HUES48 (cell line): ENCODE results near the gene DUS2.
A peak's percentile ranks its signal among the peaks of the same experiment; 100 is the strongest.

ENCODE experiments used
- H3K27ac ChIP-seq: one replicate; pipeline ENCODE4 v1.7.0; 2013; ENCODE audit warnings: low read depth, low read length, inconsistent platforms
- H3K27me3 ChIP-seq: 2 replicates; pipeline ENCODE4 v1.6.1; 2013; ENCODE audit warnings: mild to moderate bottlenecking, low read length; ENCODE audit not compliant: control insufficient read depth, insufficient read depth
- H3K36me3 ChIP-seq: 2 replicates; pipeline ENCODE4 v1.6.1; 2013; ENCODE audit warnings: low read length; ENCODE audit not compliant: control insufficient read depth, insufficient read depth
- H3K4me1 ChIP-seq: 2 replicates; pipeline ENCODE4 v1.6.1; 2013; ENCODE audit warnings: mild to moderate bottlenecking, low read length; ENCODE audit not compliant: control insufficient read depth, insufficient read depth
- H3K4me3 ChIP-seq: 2 replicates; pipeline ENCODE4 v1.5.1; 2013; ENCODE audit warnings: mild to moderate bottlenecking, low read depth, low read length
- H3K9ac ChIP-seq: 2 replicates; pipeline ENCODE4 v1.6.1; 2013; ENCODE audit warnings: mild to moderate bottlenecking, low read depth, low read length, moderate library complexity
- H3K9me3 ChIP-seq: 2 replicates; pipeline ENCODE4 v1.6.1; 2013; ENCODE audit warnings: low read length; ENCODE audit not compliant: control insufficient read depth, insufficient read depth

DUS2 gene

GRCh38 chr16:68022728-68023537, at the start of gene DUS2, which contains the start of gene DDX28:
Gene DUS2, plus strand, starts transcription at chr16:68023284. Its CDS starts 14,740 bp downstream, at chr16:68038024.
Gene DDX28, minus strand, starts transcription at chr16:68023232. Its CDS starts 30 bp downstream, at chr16:68023202.
- peaks cover 35% of the 10 kb centered on the region for H3K36me3 ChIP-seq
- H3K27me3 ChIP-seq = no peaks in the 10 kb centered on the region
- peak within 1 kb of the TSS; percentile 96 for H3K4me3 ChIP-seq
- H3K27ac ChIP-seq = peak within 1 kb of the TSS; percentile 96
- peak within 1 kb of the TSS; percentile 95 for H3K9ac ChIP-seq
- no peaks in the 10 kb centered on the region for H3K9me3 ChIP-seq
- peaks cover 7% of the 10 kb centered on the region for H3K4me1 ChIP-seq

- no peak overlapping the region for H3K4me3 ChIP-seq
- H3K27me3 ChIP-seq = no peaks in the 10 kb centered on the region
- no peak overlapping the region for H3K9ac ChIP-seq
- H3K36me3 ChIP-seq = no peaks in the 10 kb centered on the region
- no peaks in the 10 kb centered on the region for H3K4me1 ChIP-seq
- H3K27ac ChIP-seq = no peak overlapping the region
- H3K9me3 ChIP-seq = no peaks in the 10 kb centered on the region
Observed at GRCh38 chr16:67975321-67976105, 47.6 kb upstream of the DUS2 start.

- H3K4me1 ChIP-seq = no peaks in the 10 kb centered on the region
- H3K27me3 ChIP-seq = no peaks in the 10 kb centered on the region
- H3K36me3 ChIP-seq = no peaks in the 10 kb centered on the region
- no peak overlapping the region for H3K9ac ChIP-seq
- H3K9me3 ChIP-seq = no peaks in the 10 kb centered on the region
- no peak overlapping the region for H3K4me3 ChIP-seq
- H3K27ac ChIP-seq = no peak overlapping the region
Observed at GRCh38 chr16:67976205-67976604, 46.9 kb upstream of the DUS2 start.

GRCh38 chr16:67977005-67977404, 46.1 kb upstream of the DUS2 start:
- Histone ChIP-seq H3K27me3 (no peaks in the 10 kb centered on the region), H3K27ac (no peak overlapping the region), H3K4me1 (no peaks in the 10 kb centered on the region), H3K9me3 (no peaks in the 10 kb centered on the region), H3K36me3 (no peaks in the 10 kb centered on the region), H3K4me3 (no peak overlapping the region), H3K9ac (no peak overlapping the region)

- no peaks in the 10 kb centered on the region for H3K36me3 ChIP-seq
- no peak overlapping the region for H3K4me3 ChIP-seq
- no peak overlapping the region for H3K9ac ChIP-seq
- H3K9me3 ChIP-seq = no peaks in the 10 kb centered on the region
- H3K4me1 ChIP-seq = no peaks in the 10 kb centered on the region
- H3K27ac ChIP-seq = no peak overlapping the region
- no peaks in the 10 kb centered on the region for H3K27me3 ChIP-seq
Observed at GRCh38 chr16:67977469-67978227, 45.4 kb upstream of the DUS2 start.

- Histone ChIP-seq H3K9ac (no peak within 1 kb of the TSS), H3K36me3 (no peaks in the 10 kb centered on the region), H3K27ac (no peak within 1 kb of the TSS), H3K9me3 (no peaks in the 10 kb centered on the region), H3K27me3 (no peaks in the 10 kb centered on the region), H3K4me3 (no peak within 1 kb of the TSS), H3K4me1 (no peaks in the 10 kb centered on the region)
Observed at GRCh38 chr16:67979955-67980678, 43.0 kb upstream of the DUS2 start, which contains the start of gene DPEP3. Gene DPEP3, minus strand, starts transcription at chr16:67980499. Its CDS starts 119 bp downstream, at chr16:67980380.

GRCh38 chr16:67982011-67982696, 40.9 kb upstream of the DUS2 start:
- no peak overlapping the region for H3K27ac ChIP-seq
- no peaks in the 10 kb centered on the region for H3K9me3 ChIP-seq
- no peak overlapping the region for H3K4me3 ChIP-seq
- no peaks in the 10 kb centered on the region for H3K36me3 ChIP-seq
- no peak overlapping the region for H3K9ac ChIP-seq
- no peaks in the 10 kb centered on the region for H3K4me1 ChIP-seq
- H3K27me3 ChIP-seq = no peaks in the 10 kb centered on the region

- Histone ChIP-seq H3K9me3 (no peaks in the 10 kb centered on the region), H3K27ac (no peak overlapping the region), H3K4me1 (no peaks in the 10 kb centered on the region), H3K27me3 (peaks cover 4% of the 10 kb centered on the region; the same call in 1 of the 2 replicates), H3K9ac (no peak overlapping the region), H3K36me3 (no peaks in the 10 kb centered on the region), H3K4me3 (no peak overlapping the region)
Observed at GRCh38 chr16:67986949-67987348, 36.1 kb upstream of the DUS2 start.

- Histone ChIP-seq H3K27ac (no peak overlapping the region), H3K27me3 (peaks cover 11% of the 10 kb centered on the region), H3K4me3 (no peak overlapping the region), H3K9me3 (no peaks in the 10 kb centered on the region), H3K9ac (no peak overlapping the region), H3K4me1 (no peaks in the 10 kb centered on the region), H3K36me3 (no peaks in the 10 kb centered on the region)
Observed at GRCh38 chr16:67987460-67988160, 35.5 kb upstream of the DUS2 start.
